GM10847 (cell line): Measurements from ENCODE around the gene POU1F1.

Source experiments
- POLR2A ChIP-seq: IDR thresholded peaks from 2 replicates; pipeline ENCODE4 v1.6.1; 2011; ENCODE audit not compliant: insufficient read length; ENCODE audit errors: extremely low read depth

Gene POU1F1

GRCh38 chr3:87219611-87220010 lies 56.8 kb downstream of the POU1F1 start:
- TF ChIP-seq POLR2A = no peak

- TF ChIP-seq POLR2A = no peak
Measured at GRCh38 chr3:87218560-87218959, 57.8 kb downstream of the POU1F1 start.
